ENCODE data around the gene CETP.
"Not testable (repeated sequence)": the region's sequence is repeated elsewhere in the genome, so short reads cannot be mapped to it uniquely, and the experiment has no call there.

Gene CETP

DNA sequence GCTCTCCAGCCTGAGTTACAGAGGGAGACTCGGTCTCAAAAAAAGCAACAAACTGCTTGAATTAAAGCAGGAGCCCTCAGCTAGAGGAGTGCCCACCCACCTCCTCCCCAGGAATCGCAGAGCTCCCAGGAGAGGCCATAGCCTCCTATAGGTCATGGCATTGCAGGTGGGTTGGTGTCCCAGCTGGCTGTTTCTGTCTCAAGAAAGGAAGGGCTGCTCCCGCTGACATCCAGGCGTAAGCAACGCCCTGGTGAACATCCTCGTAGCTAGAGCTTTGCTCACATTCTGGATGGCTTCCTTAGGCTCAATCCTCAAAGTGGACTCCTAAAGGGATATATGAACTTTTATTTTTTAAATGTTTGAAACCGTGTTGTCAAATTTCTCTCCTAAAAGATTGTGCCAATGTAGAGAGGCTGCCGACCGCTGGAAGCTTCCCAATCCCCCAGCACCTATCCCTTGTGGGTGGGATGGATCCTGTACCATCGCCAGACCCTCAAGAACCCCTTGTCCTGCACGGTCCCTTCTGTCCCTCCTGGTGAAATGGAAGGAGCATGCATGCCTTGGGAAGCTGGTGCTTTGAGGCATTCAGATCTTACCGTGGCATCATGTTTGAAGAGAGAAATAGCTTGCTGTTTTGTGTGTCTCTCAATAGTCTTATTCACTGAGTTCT is 33.5 kb downstream of the CETP start:
- no peak for DNase-seq (ENCODE audit: low read depth in 2 of 2, low spot score in 1 of 2)

DNA sequence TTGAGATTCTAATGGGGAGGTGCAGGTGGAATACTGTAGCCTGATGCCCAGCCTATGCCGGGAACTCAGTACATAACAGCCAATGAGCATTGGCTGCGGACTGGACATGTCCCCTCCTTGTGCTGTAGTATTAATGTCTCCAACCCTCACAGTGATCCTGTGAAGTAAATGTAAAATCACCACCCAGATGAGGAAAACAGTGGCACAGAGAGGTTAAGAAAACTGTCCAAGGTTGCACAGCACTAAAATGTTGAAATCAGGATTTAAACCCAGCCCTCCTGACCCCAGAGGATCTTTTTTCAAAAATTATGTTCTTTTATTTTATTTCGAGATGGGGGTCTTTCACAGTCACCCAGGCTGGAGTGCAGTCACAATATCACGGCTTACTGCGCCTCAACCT is 35.5 kb downstream of the CETP start:
- DNase-seq (ENCODE audit: low read depth in 2 of 2, low spot score in 1 of 2): no peak

DNA sequence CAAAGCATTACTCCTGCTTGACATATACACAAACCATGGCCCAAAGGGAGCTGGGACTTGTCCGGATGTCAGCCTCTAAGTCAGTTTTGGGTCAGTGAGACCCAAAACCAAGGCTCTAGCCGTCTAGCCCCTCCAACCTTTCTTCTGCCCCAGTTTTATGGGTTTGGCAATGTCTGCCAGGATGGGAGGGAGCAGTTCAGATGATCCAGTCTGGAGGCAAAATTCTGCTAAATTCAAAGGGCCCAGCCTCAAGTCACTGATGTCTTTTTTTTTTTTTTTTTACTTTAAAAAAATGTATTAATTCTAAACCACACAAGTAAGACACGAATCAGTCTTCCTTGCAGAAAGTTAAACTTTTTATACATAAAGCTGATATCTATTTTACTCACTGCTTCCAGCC is 36.2 kb downstream of the CETP start:
- no peak for DNase-seq (ENCODE audit: low read depth in 2 of 2, low spot score in 1 of 2)

DNA sequence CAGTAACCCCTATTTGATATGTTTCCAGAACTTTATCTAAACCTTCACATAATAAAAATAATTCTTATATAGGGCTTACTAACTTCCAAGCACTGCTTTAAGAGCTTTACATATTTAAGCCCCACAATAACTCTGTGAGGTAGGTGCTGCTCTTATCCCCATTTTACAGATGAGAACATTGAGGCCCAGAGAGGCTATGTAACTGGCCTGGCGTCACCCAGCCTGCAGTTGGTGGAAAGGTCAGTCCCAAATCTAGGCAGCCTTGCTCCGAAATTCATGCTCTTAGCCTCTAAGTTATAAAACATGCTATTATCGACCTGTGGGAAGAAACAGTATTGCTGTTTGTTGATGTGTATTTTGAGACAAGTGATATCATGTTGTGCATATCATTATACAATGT is 36.6 kb downstream of the CETP start:
- DNase-seq (ENCODE audit: low read depth in 2 of 2, low spot score in 1 of 2): no peak

DNA sequence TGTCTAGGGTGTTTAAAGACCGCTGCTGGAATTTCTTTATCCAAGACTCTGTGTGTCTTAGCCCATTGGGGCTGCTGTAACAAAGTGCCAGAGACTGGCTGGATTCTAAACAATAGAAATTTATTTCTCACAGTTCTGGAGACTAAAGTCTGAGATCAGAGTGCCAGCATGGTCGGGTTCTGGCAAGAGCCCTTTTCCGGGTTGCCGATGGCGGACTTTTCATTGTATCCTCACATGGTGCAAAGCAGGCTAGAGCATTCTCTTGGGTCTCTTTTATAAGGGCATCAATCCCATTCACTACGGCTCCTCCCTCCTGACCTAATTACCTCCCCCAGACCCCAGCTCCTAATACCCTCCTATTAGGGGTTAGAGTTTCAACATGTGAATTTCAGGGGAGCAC is 37.1 kb downstream of the CETP start:
- DNase-seq (ENCODE audit: low read depth in 2 of 2, low spot score in 1 of 2): no peak

DNA sequence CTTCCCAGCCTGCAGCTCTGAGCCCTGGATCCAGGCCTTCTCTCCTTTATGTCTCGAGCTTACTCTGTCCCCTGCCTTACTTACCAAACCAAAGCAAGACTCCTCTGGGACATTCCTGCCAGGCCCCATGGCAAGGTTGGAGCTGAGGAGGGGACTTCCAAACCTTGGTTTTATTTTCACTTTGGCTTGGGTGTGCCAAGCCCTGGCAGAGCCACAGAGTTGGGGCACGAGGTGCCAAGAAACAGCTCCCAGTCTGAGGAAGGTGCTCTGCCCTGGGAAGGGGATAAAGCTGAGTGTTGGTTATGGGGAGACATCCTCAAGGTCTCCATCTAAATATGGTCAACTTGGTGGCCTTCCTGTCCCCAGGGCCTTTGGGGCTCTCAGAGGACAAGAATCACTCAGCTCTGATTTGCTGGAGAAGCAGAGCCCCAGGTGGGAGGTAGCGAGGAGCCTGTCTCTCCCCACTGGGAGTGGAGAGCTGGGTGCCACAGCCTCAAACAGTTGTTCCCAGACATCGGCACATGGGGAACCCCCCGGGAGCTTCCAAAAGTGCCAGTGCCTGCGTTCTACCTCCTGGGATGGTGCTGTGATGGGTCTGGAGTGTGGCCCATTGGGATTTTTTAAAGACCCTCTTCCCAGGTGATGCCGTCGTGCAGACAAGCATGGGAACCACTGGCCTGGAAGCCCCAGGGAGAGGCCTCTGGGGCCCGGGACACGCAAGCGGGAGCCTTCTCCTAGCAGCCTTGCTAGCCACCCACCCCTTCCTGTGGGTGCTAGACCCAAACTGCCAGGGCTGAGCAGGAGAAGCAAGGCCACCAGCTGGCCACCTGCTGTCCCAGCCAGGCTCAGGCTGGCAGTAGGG is 37.9 kb downstream of the CETP start:
- DNase-seq (ENCODE audit: low read depth in 2 of 2, low spot score in 1 of 2): no peak

DNA sequence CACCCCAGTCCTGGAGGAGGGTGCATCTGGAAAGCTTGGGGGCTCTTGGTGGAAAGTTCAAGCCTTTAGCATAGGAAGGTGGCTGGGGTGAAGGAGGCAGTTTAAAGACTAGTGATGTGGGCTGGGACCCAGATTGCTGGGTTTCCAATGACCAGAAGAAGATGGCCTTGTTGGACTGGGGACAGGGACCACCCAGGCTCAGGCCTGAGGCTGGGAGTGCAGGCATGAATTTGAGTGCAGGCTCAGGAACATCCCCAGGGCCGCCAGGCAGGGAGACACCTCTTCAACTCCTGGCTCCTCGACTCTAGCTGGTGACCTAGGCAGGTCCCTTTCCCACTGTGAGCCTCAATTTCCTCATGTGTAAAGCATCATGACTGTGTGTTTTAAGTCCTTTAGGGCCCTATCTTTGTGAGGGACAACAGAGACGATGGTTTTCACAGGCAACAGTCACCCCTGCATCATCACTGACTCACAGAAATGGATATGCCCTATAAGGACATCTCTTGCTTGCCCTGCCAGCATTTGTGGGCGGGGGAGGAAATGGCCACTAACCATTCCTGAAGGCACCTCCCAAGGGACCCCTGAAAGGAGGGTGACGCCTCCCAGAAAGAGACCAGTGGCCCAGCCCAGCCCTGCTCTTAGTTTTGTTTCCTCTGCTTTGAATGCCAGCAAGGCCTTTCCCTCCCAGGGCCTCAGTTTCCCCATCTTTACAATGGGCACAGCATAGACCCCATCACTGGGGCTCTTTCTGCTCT is 38.7 kb downstream of the CETP start:
- no peak for DNase-seq (ENCODE audit: low read depth in 2 of 2, low spot score in 1 of 2)

DNA sequence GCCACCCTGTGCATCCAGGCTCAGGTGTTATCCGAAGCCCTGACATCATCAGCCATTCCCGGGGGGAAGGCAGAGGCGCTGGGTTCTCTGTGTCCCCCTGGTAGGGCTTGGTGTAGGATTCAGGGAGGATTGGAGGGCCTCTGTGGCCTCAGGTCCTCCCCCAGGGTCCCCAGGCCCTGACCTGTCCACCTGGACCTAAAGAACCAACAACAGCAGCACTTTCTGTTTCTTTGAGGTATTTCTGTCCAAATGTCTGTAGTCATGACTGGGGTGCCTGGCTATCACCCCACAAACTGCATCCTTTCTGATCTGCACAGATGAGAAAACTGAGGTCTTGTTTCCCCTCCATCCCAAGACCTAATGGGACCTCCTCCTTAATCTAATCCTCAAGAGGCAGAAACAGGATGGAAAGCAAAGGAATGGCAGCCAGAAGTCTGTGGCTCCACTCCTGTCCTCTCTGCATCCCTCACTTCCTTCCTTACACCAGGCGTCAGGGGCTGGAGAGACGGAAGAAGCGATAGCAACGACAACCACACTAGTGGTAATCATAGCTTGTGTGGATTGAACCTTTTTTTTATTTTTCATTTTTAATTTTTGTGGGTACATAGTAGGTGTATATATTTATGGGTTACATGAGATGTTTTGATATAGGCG is 39.4 kb downstream of the CETP start:
- DNase-seq (ENCODE audit: low read depth in 2 of 2, low spot score in 1 of 2): no peak

DNA sequence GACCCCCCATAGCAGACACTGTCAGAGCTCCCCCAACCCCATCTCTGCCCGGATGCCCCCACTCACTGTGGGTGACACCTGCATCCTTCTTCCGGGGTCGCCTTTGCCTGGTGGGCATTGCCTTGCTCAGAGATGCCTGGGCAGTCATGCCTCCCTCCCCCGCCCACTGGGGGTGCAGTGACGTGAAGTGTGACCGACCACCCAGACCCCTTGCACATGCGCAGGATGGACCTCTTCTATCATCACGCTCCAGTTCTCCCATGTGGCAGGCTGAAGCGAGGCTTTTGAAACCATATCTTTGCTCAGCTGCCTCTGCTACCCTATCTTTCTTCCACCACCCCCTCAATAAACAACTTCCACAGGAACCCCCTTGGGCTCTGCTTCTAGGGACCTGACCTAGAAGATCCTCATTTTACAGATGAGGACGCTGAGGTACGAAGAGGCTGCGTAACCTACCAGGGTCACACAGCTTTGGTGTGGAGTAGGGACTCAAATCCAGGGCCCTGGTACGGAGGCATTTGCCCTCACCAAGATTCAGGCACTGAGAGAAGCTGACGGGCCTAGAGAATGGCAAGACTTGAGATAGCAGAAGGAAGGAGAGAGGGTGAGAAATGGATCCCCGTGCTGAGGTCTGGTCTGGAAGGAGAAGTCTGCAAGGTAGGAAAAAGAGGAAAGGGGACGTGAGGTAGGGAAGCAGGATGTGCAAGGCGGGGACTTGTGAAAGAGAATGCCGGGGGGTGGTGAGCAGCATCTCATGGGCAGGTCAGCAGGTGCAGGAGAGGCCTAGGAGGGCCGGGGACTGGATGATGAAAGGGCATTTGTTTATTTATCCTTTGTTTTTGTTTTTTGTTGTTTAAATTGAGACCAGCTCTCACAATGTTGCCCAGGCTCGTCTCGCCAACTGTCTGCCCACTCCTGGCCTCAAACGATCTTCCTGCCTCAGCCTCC is 42.0 kb downstream of the CETP start:
- no peak for DNase-seq (ENCODE audit: low read depth in 2 of 2, low spot score in 1 of 2)

DNA sequence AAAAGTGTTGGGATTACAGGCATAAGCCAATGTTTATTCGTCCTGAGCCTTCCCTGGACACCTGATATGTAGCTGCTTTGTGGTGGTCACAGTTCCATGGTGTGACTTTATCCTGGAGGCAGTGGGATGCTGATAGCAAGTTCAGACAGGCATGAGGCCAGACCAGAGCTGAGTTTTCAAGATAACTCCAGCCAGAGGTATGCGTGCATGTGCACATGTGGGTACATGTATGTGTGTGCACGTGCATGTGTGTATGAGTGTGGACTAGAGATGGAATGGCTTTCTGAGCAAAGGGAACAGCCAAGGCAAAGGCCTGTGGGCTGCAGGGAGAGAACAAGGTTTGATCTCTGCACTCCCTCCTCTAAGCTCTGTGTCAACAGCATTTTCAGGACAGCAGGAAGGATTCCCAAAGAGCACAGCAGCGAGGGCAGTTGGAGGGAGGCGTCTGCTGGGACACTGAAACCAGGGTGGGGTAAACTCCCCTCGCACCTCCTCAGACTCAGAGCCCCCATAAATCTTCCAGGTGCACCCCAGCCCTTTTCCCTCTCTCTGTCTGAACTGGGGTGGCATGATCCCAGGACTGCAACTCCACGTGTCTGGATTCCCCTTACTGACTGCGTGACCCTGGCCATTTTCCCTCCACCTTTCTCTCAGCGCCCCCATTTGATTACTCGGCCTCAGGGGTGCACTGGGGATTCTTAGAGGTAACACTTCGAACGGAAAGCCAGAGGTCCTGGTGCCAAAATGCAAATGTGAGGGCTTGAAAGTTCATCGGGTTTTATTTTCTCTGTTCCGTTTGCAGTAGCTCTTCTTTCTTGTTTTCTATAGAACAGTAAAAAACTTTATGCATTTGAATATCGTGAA is 42.9 kb downstream of the CETP start:
- DNase-seq (ENCODE audit: low read depth in 2 of 2, low spot score in 1 of 2): no peak

DNA sequence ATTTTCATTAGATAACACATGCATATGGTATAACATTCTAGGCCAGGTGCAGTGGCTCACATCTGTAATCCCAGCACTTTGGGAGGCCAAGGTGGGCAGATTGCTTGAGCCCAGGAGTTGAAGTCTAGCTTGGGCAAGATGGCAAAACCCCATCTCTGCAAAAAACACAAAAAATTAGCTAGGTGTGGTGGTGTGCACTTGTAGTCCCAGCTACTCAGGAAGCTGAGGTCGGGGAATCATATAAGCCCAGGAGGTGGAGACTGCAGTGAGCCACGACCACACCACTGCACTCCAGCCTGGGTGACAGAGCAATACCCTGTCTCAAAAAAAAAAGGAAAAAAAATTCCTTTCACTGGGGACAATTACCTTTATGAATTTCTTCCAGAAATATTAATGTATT is 43.8 kb downstream of the CETP start:
- not testable (repeated sequence) for DNase-seq (ENCODE audit: low read depth in 2 of 2, low spot score in 1 of 2)

DNA sequence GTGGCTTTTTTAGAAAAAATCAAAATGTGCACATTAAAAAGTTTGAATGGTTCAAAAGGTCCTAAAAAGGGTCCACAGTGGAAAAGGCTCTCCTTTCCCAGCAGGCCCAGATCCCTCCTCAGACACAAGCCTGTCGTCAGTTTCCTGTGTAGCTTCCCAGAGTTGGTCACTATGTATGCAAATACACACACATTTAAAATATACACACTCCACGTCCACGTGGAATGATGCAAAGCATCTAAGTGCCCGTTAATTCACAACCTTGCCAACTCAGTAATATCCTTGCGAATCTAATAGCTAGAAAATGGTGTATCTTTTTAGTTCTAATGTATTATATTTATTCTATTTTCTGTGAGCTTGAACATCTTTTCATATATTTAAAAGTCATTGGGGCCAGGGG is 45.3 kb downstream of the CETP start:
- no peak for DNase-seq (ENCODE audit: low read depth in 2 of 2, low spot score in 1 of 2)

DNA sequence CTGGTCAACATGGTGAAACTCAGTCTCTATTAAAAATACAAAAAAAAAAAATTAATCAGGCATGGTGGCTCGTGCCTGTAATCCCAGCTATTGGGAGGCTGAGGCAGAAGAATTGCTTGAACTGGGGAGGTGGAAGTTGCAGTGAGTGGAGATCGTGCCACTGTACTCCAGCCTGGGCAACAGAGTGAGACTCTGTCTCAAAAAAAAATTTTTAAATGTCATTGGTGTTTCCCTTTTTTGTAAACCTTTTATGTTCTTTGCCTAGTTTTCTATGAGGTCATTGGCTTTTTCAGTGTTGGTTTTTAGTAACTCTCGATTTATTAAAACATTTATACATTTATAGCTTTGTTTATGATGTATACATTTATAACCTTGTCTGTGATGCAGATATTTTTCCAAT is 45.8 kb downstream of the CETP start:
- DNase-seq (ENCODE audit: low read depth in 2 of 2, low spot score in 1 of 2): no peak

DNA sequence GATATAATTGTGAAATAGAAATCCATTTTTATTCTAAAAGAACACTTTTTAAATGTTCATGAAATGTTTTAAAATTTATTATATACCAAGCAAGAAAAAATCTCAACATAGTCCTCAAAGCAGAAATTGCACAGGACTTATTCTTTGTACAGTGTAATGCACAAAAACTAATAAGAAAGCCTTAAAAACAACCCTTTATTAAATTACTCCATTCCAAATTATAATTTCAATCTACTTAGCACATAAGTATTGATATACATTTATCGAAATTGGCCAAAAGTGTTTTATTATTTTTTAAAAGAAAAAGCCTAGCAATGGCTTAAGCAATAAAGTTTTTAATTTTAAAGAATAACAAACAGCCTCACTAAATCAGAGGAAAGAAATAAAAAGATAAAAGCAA is 46.7 kb downstream of the CETP start:
- no peak for DNase-seq (ENCODE audit: low read depth in 2 of 2, low spot score in 1 of 2)

DNA sequence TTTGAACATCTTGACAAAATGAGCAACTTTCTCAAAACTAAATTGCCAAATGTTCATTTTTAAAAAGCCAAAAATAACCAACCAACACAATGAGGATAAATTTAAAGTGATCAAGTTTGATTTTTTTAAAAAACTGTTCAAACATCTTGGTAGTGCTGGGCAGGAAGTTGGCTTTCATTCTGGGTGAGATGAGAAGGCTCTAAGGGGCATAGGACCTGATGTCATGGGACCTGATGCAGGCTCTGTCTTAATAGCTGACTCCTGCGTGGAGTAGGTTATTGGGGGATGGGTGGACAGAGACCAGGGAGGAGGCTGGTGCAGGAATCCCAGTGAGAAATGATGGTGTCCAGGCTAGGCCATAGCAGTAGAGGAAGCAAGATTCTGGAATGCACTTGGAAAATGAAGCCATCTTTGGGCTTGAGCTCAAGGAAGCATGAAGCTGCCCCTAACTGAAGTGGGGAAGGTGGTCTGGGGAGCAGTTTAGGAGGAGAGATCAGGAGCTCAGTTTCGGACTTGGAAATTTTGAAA is 48.0 kb downstream of the CETP start:
- no peak for DNase-seq (ENCODE audit: low read depth in 2 of 2, low spot score in 1 of 2)

DNA sequence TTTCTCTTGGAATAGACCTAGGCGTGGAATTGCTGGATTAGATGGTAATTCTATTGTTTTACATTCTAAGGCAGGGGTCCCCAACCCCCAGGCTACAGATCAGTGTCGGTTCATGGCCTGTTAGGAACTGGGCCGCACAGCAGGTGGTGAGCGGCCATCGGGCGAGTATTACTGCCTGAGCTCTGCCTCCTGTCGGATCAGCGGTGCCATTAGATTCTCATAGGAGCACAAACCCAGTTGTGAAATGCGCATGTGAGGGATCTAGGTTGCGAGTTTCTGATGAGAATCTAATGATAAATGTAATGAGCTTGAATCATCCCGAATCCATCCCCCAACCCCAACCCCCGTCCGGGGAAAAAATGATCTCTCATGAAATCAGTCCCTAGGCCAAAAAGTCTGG is 50.6 kb downstream of the CETP start:
- no peak for DNase-seq (ENCODE audit: low read depth in 2 of 2, low spot score in 1 of 2)

DNA sequence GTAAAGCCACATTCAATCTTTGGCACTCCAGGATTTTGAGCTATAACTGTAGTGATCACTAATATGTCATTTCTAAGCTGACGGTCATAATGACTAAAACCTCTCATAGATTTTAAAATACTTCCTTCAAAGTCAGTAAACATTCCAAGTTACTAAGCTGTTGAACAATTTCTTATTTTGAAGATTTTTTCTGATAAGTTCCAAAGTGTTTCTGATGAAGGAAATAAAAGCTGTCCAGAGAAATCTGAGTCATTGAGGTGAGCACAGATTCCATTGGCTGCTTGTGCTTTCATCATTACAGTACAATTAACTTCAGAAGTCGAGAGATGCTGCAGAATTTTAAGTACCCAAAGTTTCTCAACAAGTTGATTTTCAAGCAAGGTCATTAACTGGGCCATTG is 51.5 kb downstream of the CETP start:
- no peak for DNase-seq (ENCODE audit: low read depth in 2 of 2, low spot score in 1 of 2)

DNA sequence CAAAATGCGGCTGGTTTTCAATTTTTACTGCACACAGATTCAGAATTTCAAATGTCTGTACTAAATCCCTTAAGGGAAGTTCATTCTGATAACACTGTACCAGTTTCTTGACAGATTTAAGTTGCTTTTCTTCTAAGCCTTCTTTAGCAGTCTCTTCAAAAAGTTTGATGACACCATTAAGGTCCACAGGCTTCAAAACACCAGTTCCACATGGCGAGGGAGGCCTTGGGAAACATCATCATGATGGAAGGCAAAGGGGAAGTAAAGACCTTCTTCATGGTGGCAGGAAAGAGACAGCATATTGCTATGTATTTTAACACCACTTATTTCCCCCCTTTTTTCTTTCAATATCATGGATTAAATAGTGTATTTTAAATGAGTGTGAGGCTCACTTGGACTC is 52.2 kb downstream of the CETP start:
- DNase-seq (ENCODE audit: low read depth in 2 of 2, low spot score in 1 of 2): no peak

DNA sequence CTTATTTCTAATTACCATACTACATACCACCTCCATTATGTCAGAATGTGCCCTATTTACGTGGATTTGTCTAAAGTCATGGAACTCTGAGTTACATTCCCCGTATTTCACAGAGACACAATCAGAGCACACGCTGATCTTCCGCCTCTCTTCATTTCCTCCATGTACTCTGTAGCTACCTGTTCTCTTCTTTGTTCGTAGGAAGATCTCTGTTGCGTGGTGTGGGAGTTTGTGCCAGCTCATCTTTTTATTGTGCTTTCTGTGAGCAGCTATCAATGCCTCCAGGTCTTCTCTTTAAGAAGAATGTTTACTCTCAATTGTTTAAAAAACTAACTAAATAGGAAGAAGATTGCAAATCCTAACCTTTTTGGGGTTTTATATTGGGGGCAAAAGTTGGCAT is 54.6 kb downstream of the CETP start:
- DNase-seq (ENCODE audit: low read depth in 2 of 2, low spot score in 1 of 2): no peak

Data from stimulated activated CD8-positive, alpha-beta memory T cell treated with anti-CD3 and anti-CD28 coated beads, Interleukin-4, amount 100 ng/mL, for 1 hour (primary cell).